ENCODE results near the gene PELI2. TPM values are rescaled to one million over a fixed set of nuclear protein-coding genes. Genes with fewer than 3 reads are reported as not detected.

The PELI2 gene
- total and polyA plus RNA-seq, 8 donors, result 10.3 to 15.0 (median 11.6) TPM

DNA sequence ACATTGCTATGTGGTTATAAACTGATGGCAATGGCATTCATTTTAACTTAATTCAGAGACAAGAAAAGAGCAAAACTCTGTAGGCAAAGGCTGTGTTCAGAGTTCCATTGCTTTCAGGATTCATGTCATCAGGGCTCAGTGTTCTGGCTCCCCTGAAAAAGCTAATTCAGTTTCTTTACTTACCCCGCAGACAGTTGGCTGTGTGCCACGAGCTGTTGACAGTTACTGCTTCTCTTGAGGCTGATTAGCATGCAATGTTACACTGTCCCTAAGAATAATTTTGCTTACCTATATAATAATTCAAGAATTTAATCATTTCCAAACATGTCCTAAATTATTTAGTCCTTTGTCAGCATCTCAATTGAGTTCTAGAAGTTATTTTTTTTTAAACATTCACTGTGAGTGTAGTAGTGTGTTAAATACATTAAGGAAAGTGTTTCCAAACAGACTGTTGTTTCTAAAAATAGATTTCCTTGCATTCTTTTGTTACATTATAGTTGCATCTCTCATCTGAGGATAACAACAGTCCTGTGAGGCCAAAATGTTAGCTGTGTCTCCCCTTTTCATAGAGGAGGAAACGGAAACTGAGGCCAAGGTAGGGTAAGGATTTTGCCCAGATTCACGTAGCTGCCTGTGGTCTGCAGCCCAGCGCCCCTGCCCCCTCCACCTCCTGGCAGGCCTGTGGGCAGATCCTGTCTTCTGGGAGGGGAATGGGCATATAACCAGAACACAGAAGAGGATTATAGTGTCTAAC is 98.6 kb downstream of the PELI2 start:
- peaks cover 12 to 31% of the 10 kb centered on the region in 2 donors for H3K4me1 ChIP-seq
- peak in 2 of 4 donors; percentile 37 to 57 for DNase-seq
- no peaks in the 10 kb centered on the region for H3K36me3 ChIP-seq
- H3K27ac ChIP-seq, result no peak overlapping the region
- H3K27me3 ChIP-seq, result no peaks in the 10 kb centered on the region
- H3K4me3 ChIP-seq, result no peak overlapping the region
- TF ChIP-seq, protein P1, sequence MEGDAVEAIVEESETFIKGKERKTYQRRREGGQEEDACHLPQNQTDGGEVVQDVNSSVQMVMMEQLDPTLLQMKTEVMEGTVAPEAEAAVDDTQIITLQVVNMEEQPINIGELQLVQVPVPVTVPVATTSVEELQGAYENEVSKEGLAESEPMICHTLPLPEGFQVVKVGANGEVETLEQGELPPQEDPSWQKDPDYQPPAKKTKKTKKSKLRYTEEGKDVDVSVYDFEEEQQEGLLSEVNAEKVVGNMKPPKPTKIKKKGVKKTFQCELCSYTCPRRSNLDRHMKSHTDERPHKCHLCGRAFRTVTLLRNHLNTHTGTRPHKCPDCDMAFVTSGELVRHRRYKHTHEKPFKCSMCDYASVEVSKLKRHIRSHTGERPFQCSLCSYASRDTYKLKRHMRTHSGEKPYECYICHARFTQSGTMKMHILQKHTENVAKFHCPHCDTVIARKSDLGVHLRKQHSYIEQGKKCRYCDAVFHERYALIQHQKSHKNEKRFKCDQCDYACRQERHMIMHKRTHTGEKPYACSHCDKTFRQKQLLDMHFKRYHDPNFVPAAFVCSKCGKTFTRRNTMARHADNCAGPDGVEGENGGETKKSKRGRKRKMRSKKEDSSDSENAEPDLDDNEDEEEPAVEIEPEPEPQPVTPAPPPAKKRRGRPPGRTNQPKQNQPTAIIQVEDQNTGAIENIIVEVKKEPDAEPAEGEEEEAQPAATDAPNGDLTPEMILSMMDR (IDR thresholded peaks at IDR 0.05), result no peak
- H3K9me3 ChIP-seq, result no peaks in the 10 kb centered on the region
- intact Hi-C loops (cut with DNase I), result no loop called here
- ATAC-seq, result no peak

DNA sequence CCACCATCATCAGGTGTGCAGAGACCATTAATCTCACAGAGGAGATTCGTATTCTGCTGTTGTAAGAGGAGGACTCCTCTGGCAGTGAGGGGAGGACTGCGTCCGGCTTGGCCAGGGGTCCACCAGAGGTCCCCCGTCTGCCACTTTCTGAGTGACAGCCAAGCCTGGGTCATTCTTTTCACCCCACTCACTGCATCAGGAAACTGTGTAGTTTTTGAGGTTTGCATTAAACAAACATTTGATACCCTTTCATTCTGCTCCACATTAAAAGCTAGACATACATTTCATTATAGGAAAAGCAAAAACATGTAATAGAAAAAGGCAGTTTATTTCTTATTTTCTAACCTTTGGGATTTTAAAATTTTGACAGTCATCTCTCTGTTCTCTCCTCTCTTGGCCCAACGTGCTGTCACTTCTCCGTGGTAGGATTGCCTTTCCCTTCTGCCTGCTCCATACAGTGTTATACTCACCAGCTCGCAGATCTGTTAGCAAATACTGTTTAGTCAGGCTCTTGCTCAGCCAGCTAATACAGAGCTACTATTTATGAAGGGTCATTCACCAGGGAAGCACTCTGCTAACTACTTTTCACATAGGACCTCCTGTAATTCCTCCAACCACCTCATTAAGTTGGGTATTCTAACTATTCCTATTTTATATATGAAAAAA is 99.3 kb downstream of the PELI2 start:
- TF ChIP-seq, protein P1 (IDR thresholded peaks at IDR 0.05), result no peak
- Histone ChIP-seq H3K36me3 (no peaks in the 10 kb centered on the region), H3K27me3 (no peaks in the 10 kb centered on the region), H3K27ac (no peak overlapping the region), H3K9me3 (no peaks in the 10 kb centered on the region), H3K4me1 (peaks cover 12 to 31% of the 10 kb centered on the region in 2 donors), H3K4me3 (no peak overlapping the region)
- DNase-seq (no peak), ATAC-seq (peak; percentile 65)
- intact Hi-C loops (cut with DNase I), result no loop called here

DNA sequence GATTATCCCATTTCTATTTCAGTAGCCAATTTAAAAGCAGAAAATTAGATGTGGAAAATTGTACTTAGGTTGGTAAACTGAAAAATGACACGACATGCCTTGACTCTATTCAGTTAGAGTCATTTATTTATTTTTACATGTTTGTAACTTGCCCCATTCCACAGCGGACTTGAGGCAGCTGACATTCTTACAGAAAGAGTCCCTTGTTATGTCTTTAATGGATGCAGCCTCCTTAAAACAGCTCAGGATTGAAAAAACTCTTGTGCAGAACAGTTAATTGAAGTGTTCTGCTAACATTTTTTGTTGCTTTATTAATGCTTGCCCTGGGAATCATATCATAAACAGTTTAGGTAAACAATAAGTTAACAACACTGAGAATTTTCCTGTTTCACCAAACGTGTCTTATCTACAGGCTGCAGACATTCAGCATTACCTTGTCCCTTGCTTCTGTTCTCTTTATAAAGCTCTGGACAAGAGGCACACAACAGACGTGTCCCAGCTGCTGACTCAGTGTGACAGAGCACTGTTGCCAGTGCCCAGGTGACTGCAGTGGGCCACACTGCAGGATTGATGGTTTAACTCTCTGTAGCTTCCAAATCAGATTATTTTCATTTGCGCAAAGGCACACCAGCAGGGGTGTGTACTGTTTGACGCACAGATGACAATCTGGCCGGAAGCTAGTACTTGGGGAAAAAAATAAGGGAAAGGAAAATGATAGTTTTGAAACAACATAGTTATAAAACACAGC is 101.6 kb downstream of the PELI2 start:
- Histone ChIP-seq H3K27ac (no peak overlapping the region), H3K27me3 (no peaks in the 10 kb centered on the region), H3K4me3 (no peak overlapping the region), H3K9me3 (no peaks in the 10 kb centered on the region), H3K36me3 (no peaks in the 10 kb centered on the region), H3K4me1 (peaks cover 12 to 31% of the 10 kb centered on the region in 2 donors)
- intact Hi-C loops (cut with DNase I), result no loop called here
- TF ChIP-seq, protein P1 (IDR thresholded peaks at IDR 0.05), result no peak
- DNase-seq (no peak), ATAC-seq (peak; percentile 10)

DNA sequence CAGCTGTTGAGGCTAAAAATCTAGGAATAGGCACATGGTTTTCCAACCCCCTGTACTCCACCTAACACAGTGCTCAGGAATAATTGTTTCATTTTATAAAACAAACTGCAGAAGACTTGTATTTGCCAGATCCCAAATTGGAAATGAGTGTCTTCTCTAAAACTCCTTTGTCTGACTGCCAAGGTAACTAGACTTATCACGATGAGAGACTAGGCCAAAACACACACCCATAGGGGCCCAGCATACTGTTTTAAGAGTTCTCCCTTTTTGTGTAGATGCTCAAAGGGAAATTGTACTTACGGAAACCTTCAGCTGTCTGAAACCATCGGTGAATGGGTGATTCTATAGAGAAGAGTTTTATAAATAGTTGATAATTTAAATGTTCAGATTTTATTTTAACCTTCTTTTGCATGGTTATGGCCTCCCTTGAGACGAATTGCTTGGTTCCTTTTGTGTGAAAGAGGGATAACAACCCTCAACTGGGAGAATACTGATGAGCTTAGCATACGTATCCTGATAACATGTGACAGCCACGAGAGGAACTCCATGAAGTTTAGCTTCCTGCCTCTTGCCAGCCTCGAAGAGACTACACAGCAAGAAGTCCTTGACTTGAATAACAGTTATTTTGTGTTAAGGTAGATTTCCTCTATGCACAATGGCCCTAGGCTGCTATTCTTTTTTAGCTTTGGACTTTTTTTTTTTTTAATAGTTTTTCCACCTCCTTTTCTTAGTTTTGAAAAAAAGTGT is 103.3 kb downstream of the PELI2 start:
- TF ChIP-seq, protein P1 (IDR thresholded peaks at IDR 0.05), result no peak
- peaks cover 12 to 27% of the 10 kb centered on the region in 2 donors for H3K4me1 ChIP-seq
- H3K27ac ChIP-seq, result no peak overlapping the region
- H3K27me3 ChIP-seq, result no peaks in the 10 kb centered on the region
- H3K4me3 ChIP-seq, result no peak overlapping the region
- no peak for DNase-seq
- intact Hi-C loops (cut with DNase I), result no loop called here
- no peaks in the 10 kb centered on the region for H3K9me3 ChIP-seq
- no peaks in the 10 kb centered on the region for H3K36me3 ChIP-seq
- ATAC-seq, result no peak
